Ectodermal cell (in vitro differentiated cells): ENCODE measurements around the gene SUGCT.
"Not testable (repeated sequence)": the region's sequence is repeated elsewhere in the genome, so short reads cannot be mapped to it uniquely, and the experiment has no call there.

Experiments
- H3K27ac ChIP-seq: 2 replicates; pipeline ENCODE4 v1.7.0; 2013; ENCODE audit warnings: mild to moderate bottlenecking, low read depth, low read length; ENCODE audit not compliant: insufficient read depth, poor library complexity, severe bottlenecking
- H3K27me3 ChIP-seq: 2 replicates; pipeline ENCODE4 v1.7.0; 2013; ENCODE audit warnings: mild to moderate bottlenecking, low read length; ENCODE audit not compliant: insufficient read depth, control insufficient read depth, poor library complexity, severe bottlenecking
- H3K36me3 ChIP-seq: one replicate; pipeline ENCODE4 v1.7.0; 2013; ENCODE audit warnings: low read length; ENCODE audit not compliant: control insufficient read depth, insufficient read depth
- H3K4me1 ChIP-seq: one replicate; pipeline ENCODE4 v1.7.0; 2013; ENCODE audit warnings: low read length; ENCODE audit not compliant: control insufficient read depth, insufficient read depth
- H3K4me3 ChIP-seq: 2 replicates; pipeline ENCODE4 v1.7.0; 2013; ENCODE audit warnings: low read depth, low read length, control low read depth; ENCODE audit not compliant: insufficient read depth
- H3K9me3 ChIP-seq: 2 replicates; pipeline ENCODE4 v1.7.0; 2013; ENCODE audit warnings: mild to moderate bottlenecking, low read length, moderate library complexity; ENCODE audit not compliant: control insufficient read depth
- WGBS, 2 experiments: methylation state at CpG; one replicate each; pipeline ENCODE4 v1.1.7; 2013; ENCODE audit warnings: missing lambda C conversion rate in 2 of 2; 5-methylcytosine and 5-hydroxymethylcytosine counted together

Gene SUGCT

GRCh38 chr7:40403703-40404476, 269.1 kb downstream of the SUGCT start:
- no peaks in the 10 kb centered on the region for H3K4me1 ChIP-seq
- no peaks in the 10 kb centered on the region for H3K9me3 ChIP-seq
- no peak overlapping the region for H3K4me3 ChIP-seq
- H3K27ac ChIP-seq, result no peak overlapping the region
- 88 to 94% methylated on average over 3 of the region's 3 CpGs for WGBS, 2 experiments
- H3K27me3 ChIP-seq, result no peaks in the 10 kb centered on the region
- no peaks in the 10 kb centered on the region for H3K36me3 ChIP-seq

- Histone ChIP-seq H3K4me3 (no peak overlapping the region), H3K36me3 (no peaks in the 10 kb centered on the region), H3K27ac (no peak overlapping the region), H3K9me3 (no peaks in the 10 kb centered on the region), H3K27me3 (no peaks in the 10 kb centered on the region), H3K4me1 (no peaks in the 10 kb centered on the region)
- WGBS, 2 experiments, result 87 to 90% methylated on average over 1 to 2 of the region's 2 CpGs
These were observed 271.2 kb downstream of the SUGCT start for GRCh38 chr7:40405991-40406390.

- H3K4me1 ChIP-seq, result no peaks in the 10 kb centered on the region
- H3K9me3 ChIP-seq, result no peaks in the 10 kb centered on the region
- no peaks in the 10 kb centered on the region for H3K27me3 ChIP-seq
- no peaks in the 10 kb centered on the region for H3K36me3 ChIP-seq
- no peak overlapping the region for H3K4me3 ChIP-seq
- no CpG with 5 or more reads among the region's 2 CpGs for WGBS, 2 experiments
- H3K27ac ChIP-seq, result no peak overlapping the region
These were observed 277.5 kb downstream of the SUGCT start for GRCh38 chr7:40412323-40412722.

- H3K27me3 ChIP-seq, H3K27ac ChIP-seq, H3K36me3 ChIP-seq, H3K4me3 ChIP-seq, H3K9me3 ChIP-seq, H3K4me1 ChIP-seq: not testable (repeated sequence)
- 81 to 85% methylated on average over 9 of the region's 9 CpGs for WGBS, 2 experiments
These were observed 279.9 kb downstream of the SUGCT start for GRCh38 chr7:40414704-40415103.

GRCh38 chr7:40418448-40418847, 283.6 kb downstream of the SUGCT start:
- whole genome bisulfite sequencing, 2 experiments, result 25 to 60% methylated on average over 1 of the region's 1 CpG
- Histone ChIP-seq H3K27me3 (no peaks in the 10 kb centered on the region), H3K27ac (no peak overlapping the region), H3K4me3 (no peak overlapping the region), H3K36me3 (no peaks in the 10 kb centered on the region), H3K4me1 (peaks cover 6% of the 10 kb centered on the region), H3K9me3 (no peaks in the 10 kb centered on the region)

- 93 to 97% methylated on average over 3 of the region's 3 CpGs for WGBS, 2 experiments
- Histone ChIP-seq H3K36me3 (no peaks in the 10 kb centered on the region), H3K27ac (no peak overlapping the region), H3K9me3 (no peaks in the 10 kb centered on the region), H3K4me3 (no peak overlapping the region), H3K27me3 (no peaks in the 10 kb centered on the region), H3K4me1 (peaks cover 6% of the 10 kb centered on the region)
These were observed 284.2 kb downstream of the SUGCT start for GRCh38 chr7:40418983-40419382.

- Histone ChIP-seq H3K27me3 (no peaks in the 10 kb centered on the region), H3K4me1 (peaks cover 6% of the 10 kb centered on the region), H3K36me3 (no peaks in the 10 kb centered on the region), H3K9me3 (no peaks in the 10 kb centered on the region), H3K4me3 (no peak overlapping the region), H3K27ac (no peak overlapping the region)
- WGBS, 2 experiments, result no CpG with 5 or more reads among the region's 1 CpG
These were observed 285.0 kb downstream of the SUGCT start for GRCh38 chr7:40419806-40420205.

GRCh38 chr7:40421433-40421832, 286.6 kb downstream of the SUGCT start:
- Histone ChIP-seq H3K4me1 (peaks cover 6% of the 10 kb centered on the region), H3K36me3 (no peaks in the 10 kb centered on the region), H3K4me3 (no peak overlapping the region), H3K27me3 (no peaks in the 10 kb centered on the region), H3K9me3 (no peaks in the 10 kb centered on the region), H3K27ac (no peak overlapping the region)
- WGBS, 2 experiments, result 88 to 92% methylated on average over 1 of the region's 1 CpG

- Histone ChIP-seq H3K4me1 (no peaks in the 10 kb centered on the region), H3K9me3 (no peaks in the 10 kb centered on the region), H3K27me3 (no peaks in the 10 kb centered on the region), H3K27ac (no peak overlapping the region), H3K4me3 (no peak overlapping the region), H3K36me3 (no peaks in the 10 kb centered on the region)
- WGBS, 2 experiments, result 87% methylated on average over 1 of the region's 2 CpGs; no CpG with 5 or more reads in 1 of the 2 experiments
These were observed 290.9 kb downstream of the SUGCT start for GRCh38 chr7:40425696-40426095.

GRCh38 chr7:40428421-40428820, 293.6 kb downstream of the SUGCT start:
- Histone ChIP-seq H3K9me3 (no peaks in the 10 kb centered on the region), H3K27me3 (no peaks in the 10 kb centered on the region), H3K4me3 (no peak overlapping the region), H3K27ac (no peak overlapping the region), H3K36me3 (no peaks in the 10 kb centered on the region), H3K4me1 (no peaks in the 10 kb centered on the region)
- WGBS, 2 experiments, result 80 to 100% methylated on average over 1 of the region's 1 CpG
